Measurements from ENCODE around the gene GIT2. TPM values are rescaled to one million over a fixed set of nuclear protein-coding genes. Genes with fewer than 3 reads are reported as not detected.

Gene GIT2
- total and polyA plus RNA-seq, 8 donors: 16.5 to 38.8 (median 30.0) TPM

DNA sequence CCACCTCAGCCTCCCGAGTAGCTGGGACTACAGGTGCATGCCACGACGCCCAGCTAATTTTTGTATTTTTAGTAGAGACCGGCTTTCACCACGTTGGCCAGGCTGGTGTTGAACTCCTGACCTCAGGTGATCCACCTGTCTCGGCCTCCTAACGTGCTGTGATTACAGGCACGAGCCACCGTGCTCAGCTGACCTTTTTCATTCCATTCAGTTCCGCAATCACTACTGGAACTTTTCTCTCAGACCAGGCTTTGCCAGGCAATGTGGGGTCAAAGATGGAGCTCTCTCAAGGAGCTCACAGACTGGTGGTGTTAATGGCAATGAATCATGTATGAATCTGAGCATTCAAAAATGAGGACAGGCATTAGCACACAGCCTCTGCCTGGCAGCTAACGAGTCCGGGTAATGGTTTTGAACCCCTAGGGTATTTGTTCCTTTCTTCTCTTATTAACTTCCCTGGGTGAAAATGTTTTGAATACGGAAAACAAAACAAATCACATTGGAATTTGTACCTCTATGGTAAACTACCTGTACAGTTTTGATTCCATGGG lies 105.5 kb downstream of the GIT2 start:
- Histone ChIP-seq H3K27ac (no peak overlapping the region), H3K4me1 (no peaks in the 10 kb centered on the region), H3K4me3 (no peak overlapping the region), H3K27me3 (no peaks in the 10 kb centered on the region), H3K36me3 (no peaks in the 10 kb centered on the region), H3K9me3 (no peaks in the 10 kb centered on the region)
- FAIRE-seq (no peak), ATAC-seq (no peak), DNase-seq (no peak)
- 60 to 68% methylated on average over 13 of the region's 13 CpGs for WGBS, 2 donors
- intact Hi-C loops (cut with DNase I): no loop called here
- TF ChIP-seq, protein P1, sequence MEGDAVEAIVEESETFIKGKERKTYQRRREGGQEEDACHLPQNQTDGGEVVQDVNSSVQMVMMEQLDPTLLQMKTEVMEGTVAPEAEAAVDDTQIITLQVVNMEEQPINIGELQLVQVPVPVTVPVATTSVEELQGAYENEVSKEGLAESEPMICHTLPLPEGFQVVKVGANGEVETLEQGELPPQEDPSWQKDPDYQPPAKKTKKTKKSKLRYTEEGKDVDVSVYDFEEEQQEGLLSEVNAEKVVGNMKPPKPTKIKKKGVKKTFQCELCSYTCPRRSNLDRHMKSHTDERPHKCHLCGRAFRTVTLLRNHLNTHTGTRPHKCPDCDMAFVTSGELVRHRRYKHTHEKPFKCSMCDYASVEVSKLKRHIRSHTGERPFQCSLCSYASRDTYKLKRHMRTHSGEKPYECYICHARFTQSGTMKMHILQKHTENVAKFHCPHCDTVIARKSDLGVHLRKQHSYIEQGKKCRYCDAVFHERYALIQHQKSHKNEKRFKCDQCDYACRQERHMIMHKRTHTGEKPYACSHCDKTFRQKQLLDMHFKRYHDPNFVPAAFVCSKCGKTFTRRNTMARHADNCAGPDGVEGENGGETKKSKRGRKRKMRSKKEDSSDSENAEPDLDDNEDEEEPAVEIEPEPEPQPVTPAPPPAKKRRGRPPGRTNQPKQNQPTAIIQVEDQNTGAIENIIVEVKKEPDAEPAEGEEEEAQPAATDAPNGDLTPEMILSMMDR (IDR thresholded peaks at IDR 0.05): no peak

DNA sequence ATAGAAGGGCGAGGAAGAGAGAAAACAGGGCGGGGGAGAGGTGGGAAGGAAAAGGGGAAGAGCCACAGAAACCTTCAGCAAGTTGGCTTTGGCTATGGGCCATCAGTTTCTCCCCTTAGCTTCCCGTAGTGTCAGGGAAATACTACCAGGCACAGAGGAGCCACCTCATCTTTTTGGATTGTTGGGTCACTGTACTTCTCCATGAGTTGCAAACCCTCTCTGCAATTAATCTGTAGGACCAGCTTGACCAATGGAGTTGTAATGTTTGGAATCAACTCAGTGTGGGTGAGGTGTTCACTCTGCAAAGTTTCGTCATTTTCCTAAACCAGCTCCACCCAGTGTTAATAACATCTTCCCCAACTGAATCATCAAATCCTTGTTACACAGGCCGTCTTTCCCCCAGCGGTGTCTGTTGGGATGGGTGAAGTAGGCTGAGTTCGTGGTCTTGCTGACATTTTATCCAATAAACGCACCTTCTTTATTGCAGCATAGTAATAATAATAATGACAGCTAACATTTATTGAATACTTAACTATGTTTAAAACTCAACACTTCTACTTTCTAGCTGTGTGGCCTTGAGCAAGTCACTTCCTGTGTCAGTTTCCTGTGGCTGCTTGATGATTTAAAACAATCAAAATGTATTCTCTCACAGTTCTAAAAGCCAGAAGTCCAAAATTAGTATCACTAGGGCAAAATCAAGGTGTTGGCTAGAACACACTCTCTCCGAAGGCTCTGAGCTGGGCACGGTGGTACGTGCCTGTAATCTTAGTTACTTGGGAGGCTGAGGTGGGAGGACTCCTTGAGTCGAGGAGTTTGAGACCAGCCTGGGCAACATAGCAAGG lies 107.8 kb downstream of the GIT2 start:
- no peak for FAIRE-seq
- WGBS, 2 donors: 64 to 67% methylated on average over 12 of the region's 12 CpGs
- H3K4me3 ChIP-seq: no peak overlapping the region
- intact Hi-C loops (cut with DNase I): loop anchor here in 1 of 3 donors (10.0 kb wide), 1 partner anchor 74 kb away; no protein-coding TSS in a partner anchor
- no peaks in the 10 kb centered on the region for H3K27me3 ChIP-seq
- DNase-seq: no peak
- TF ChIP-seq, protein P1 (IDR thresholded peaks at IDR 0.05): no peak
- H3K9me3 ChIP-seq: no peaks in the 10 kb centered on the region
- H3K36me3 ChIP-seq: no peaks in the 10 kb centered on the region
- peak overlapping the region in 2 of 4 donors; percentile 11 to 28 for H3K27ac ChIP-seq
- ATAC-seq: peak in 3 of 4 donors; percentile 25 to 69 (median 34)
- H3K4me1 ChIP-seq: no peaks in the 10 kb centered on the region

DNA sequence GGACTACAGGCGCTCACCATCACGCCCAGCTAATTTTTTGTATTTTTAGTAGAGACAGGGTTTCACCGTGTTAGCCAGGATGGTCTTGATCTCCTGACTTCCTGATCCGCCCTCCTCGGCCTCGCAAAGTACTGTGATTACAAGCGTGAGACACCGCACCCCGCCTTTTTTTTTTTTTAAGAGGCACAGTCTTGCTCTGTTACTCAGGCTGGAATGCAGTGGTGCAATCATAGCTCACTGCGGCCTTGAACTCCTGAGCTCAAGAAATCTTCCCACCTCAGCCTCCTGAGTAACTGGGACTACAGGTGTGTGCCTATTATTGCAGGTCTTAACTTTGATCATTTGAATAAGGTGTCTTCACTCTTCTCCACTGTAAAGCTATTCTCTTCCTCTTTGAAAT lies 110.6 kb downstream of the GIT2 start:
- no peak overlapping the region for H3K4me3 ChIP-seq
- no peaks in the 10 kb centered on the region for H3K36me3 ChIP-seq
- intact Hi-C loops (cut with DNase I): loop anchor here in 1 of 3 donors (10.0 kb wide), 1 partner anchor 71 kb away; no protein-coding TSS in a partner anchor
- no peaks in the 10 kb centered on the region for H3K9me3 ChIP-seq
- H3K4me1 ChIP-seq: peaks cover 0 to 3% (median 0%) of the 10 kb centered on the region in 3 donors
- H3K27ac ChIP-seq: no peak overlapping the region
- WGBS, 2 donors: 68 to 69% methylated on average over 10 of the region's 10 CpGs
- TF ChIP-seq, protein P1 (IDR thresholded peaks at IDR 0.05): no peak
- DNase-seq (no peak), ATAC-seq (no peak), FAIRE-seq (no peak)
- no peaks in the 10 kb centered on the region for H3K27me3 ChIP-seq

DNA sequence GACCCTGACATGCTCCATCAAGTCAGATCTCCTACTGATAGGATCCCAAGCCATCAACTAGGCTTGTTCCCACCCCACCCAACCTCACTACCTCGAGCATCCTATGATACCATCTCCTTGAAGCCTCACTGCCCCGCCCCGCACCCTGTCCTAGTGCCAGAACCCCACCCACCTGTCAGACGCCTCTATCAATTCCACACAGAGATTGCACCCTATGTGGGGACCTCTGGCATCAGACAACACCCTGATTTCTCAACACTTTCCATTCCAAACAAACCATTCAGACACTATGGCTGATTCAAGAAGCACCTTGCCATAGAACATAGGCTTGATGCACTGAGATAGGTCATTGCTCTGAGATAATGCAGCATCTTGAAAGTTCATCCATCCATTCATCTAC lies 112.7 kb downstream of the GIT2 start:
- Histone ChIP-seq H3K9me3 (no peaks in the 10 kb centered on the region), H3K36me3 (no peaks in the 10 kb centered on the region), H3K4me3 (no peak overlapping the region), H3K4me1 (peaks cover 0 to 8% (median 7%) of the 10 kb centered on the region in 3 donors), H3K27ac (no peak overlapping the region), H3K27me3 (no peaks in the 10 kb centered on the region)
- 58 to 66% methylated on average over 4 of the region's 4 CpGs for WGBS, 2 donors
- FAIRE-seq: no peak
- no peak for DNase-seq
- TF ChIP-seq, protein P1 (IDR thresholded peaks at IDR 0.05): no peak
- ATAC-seq: no peak
- intact Hi-C loops (cut with DNase I): loop anchor here in 1 of 3 donors (10.0 kb wide), 1 partner anchor 69 kb away; no protein-coding TSS in a partner anchor

All from pancreas (tissue), 10 donors.